ENCODE results near the gene KCNH1. TPM values are rescaled to one million over a fixed set of nuclear protein-coding genes. Genes with fewer than 3 reads are reported as not detected.
A peak's percentile ranks its signal among the peaks of the same experiment; 100 is the strongest.

The KCNH1 gene
- polyA plus RNA-seq, 2 of the 4 experiments (the other 2 are of a cell fraction) = 5.1 to 7.9 TPM

- WGBS (ENCODE audit: missing lambda C conversion rate) = 33% methylated on average over 4 of the region's 4 CpGs
- ChIA-PET CTCF (interaction anchor here (1.5 kb wide), 1 partner anchor 405 kb away, joined by 4 read pairs; the partner anchor contains the start of gene KCNH1), POLR2A (no interaction called here)
- no peak for ATAC-seq
- Histone ChIP-seq H3K4me1 (no peaks in the 10 kb centered on the region), H3K4me2 (no peak overlapping the region), H3K4me3 (no peak overlapping the region), H3K27ac (no peak overlapping the region), H3K9me3 (no peaks in the 10 kb centered on the region)
- FAIRE-seq = no peak
- DNase-seq (ENCODE audit: low read depth in 1 of 2, low spot score in 1 of 2) = no peak
- TF ChIP-seq EHF (CRISPR knock-in tag; IDR thresholded peaks at IDR 0.05) = no peak
- TF ChIP-seq RCOR1 (IDR thresholded peaks at IDR 0.05; ENCODE audit: low read depth, low read length) = no peak
- TF ChIP-seq FOSB (CRISPR knock-in tag; IDR thresholded peaks at IDR 0.05) = no peak
- no peak for TF ChIP-seq PBX3 (IDR thresholded peaks at IDR 0.05)
- no peak for TF ChIP-seq MAFK (IDR thresholded peaks at IDR 0.05; ENCODE audit: partially characterized antibody)
- TF ChIP-seq E2F6 (IDR thresholded peaks at IDR 0.05; ENCODE audit: borderline replicate concordance, low read depth) = no peak
- TF ChIP-seq EP300 (IDR thresholded peaks at IDR 0.05) = no peak
- no peak for TF ChIP-seq BCL3 (IDR thresholded peaks at IDR 0.05)
- no peak for TF ChIP-seq HES2 (IDR thresholded peaks at IDR 0.05)
Measured at GRCh38 chr1:210728437-210729149, 405.4 kb downstream of the KCNH1 start.

- no peak for TF ChIP-seq EHF (CRISPR knock-in tag; IDR thresholded peaks at IDR 0.05)
- TF ChIP-seq NPAS2 (CRISPR knock-in tag; IDR thresholded peaks at IDR 0.05; ENCODE audit: borderline replicate concordance) = no peak
- no peak for TF ChIP-seq CBX8 (IDR thresholded peaks at IDR 0.05)
- TF ChIP-seq REST (IDR thresholded peaks at IDR 0.05) = no peak
- no peak for TF ChIP-seq HES2 (IDR thresholded peaks at IDR 0.05)
- TF ChIP-seq MAX (IDR thresholded peaks at IDR 0.05) = no peak
- H3K4me3 ChIP-seq = no peak overlapping the region
- no peaks in the 10 kb centered on the region for H3K9me3 ChIP-seq
- whole genome bisulfite sequencing (ENCODE audit: missing lambda C conversion rate) = 29% methylated on average over 2 of the region's 2 CpGs
- DNase-seq (ENCODE audit: low read depth in 1 of 2, low spot score in 1 of 2) = no peak
- ChIA-PET CTCF (interaction anchor here (0.8 kb wide), 2 partner anchors 156 to 406 kb away, joined by 3 read pairs; partner anchors contain the start of gene KCNH1), POLR2A (no interaction called here)
- ATAC-seq = no peak
- no peak overlapping the region for H3K27ac ChIP-seq
- FAIRE-seq = no peak
- H3K4me1 ChIP-seq = no peaks in the 10 kb centered on the region
- no peak overlapping the region for H3K4me2 ChIP-seq
Measured at GRCh38 chr1:210727709-210728108, 406.2 kb downstream of the KCNH1 start.

GRCh38 chr1:210726621-210727020 lies 407.3 kb downstream of the KCNH1 start:
- H3K9me3 ChIP-seq = no peaks in the 10 kb centered on the region
- no peak overlapping the region for H3K4me2 ChIP-seq
- H3K4me1 ChIP-seq = no peaks in the 10 kb centered on the region
- 61% methylated on average over 2 of the region's 2 CpGs for WGBS (ENCODE audit: missing lambda C conversion rate)
- FAIRE-seq (no peak), ATAC-seq (peak; percentile 42 to 54; a peak in 1 of 6 replicates), DNase-seq (ENCODE audit: low read depth in 1 of 2, low spot score in 1 of 2) (no peak)
- no peak overlapping the region for H3K27ac ChIP-seq
- TF ChIP-seq USF2 (IDR thresholded peaks at IDR 0.05) (no peak), JUNB (IDR thresholded peaks at IDR 0.05) (no peak), REST (IDR thresholded peaks at IDR 0.05) (peak; percentile 89), MYC (IDR thresholded peaks at IDR 0.05; ENCODE audit: borderline replicate concordance, low read length) (no peak), EHMT2 (IDR thresholded peaks at IDR 0.05; ENCODE audit: low read depth) (peak; percentile 28; the same call in 1 of the 2 replicates)
- POLR2A ChIA-PET = no interaction called here
- H3K4me3 ChIP-seq = no peak overlapping the region
- CTCF ChIA-PET = interaction anchor here (1.2 kb wide), 2 partner anchors 13 to 21 kb away, joined by 3 to 6 read pairs; no protein-coding TSS in a partner anchor

Data from A549 (cell line).